Erythroblast (primary cell): ENCODE results near the gene GRHL3.

Experiments used
- GATA1 ChIP-seq: IDR thresholded peaks from 2 replicates; pipeline ENCODE4 v1.6.1; 2011; ENCODE audit warnings: low read depth, mild to moderate bottlenecking, control low read depth, low read length, moderate library complexity
- POLR2A ChIP-seq: IDR thresholded peaks from 2 replicates; pipeline ENCODE4 v1.6.1; 2011; ENCODE audit warnings: mild to moderate bottlenecking, low read length

DNA sequence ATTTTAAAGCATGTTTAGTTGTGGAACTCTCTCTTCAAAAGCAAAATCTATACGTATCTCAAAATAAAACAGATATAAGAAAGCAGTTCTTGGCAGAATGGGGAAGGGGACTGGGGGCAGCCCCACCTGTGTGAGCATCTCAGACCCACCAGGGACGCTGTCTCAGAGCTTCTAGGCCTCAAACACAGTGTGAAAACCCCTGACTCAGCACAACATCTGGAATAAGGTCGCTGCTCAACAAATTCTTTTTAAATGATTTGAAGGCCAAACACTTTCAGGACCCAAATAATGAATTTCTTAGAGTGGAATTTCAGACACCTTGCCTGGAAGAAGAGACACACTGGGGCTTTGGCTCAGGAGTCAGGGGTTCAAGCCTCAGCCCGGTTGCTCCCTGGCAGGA lies 27.1 kb upstream of the GRHL3 start:
- TF ChIP-seq POLR2A: no peak
- TF ChIP-seq GATA1: no peak
